H1 (cell line): ENCODE data around the gene GFOD1. TPM values are rescaled to one million over a fixed set of nuclear protein-coding genes. Genes with fewer than 3 reads are reported as not detected.

ENCODE experiments used
- CTCF ChIA-PET: fragments of 300-600 bp; sonication (Branson Sonifier 250); formaldehyde crosslinking; loops from one replicate; lab custom pipeline; 2021; ENCODE audit not compliant: partially characterized antibody; lab: Charles Lee
- POLR2A ChIA-PET: fragments of 300-600 bp; sonication (Branson Sonifier 250); formaldehyde crosslinking; loops from one replicate; lab custom pipeline; 2021; ENCODE audit warnings: inconsistent platforms; ENCODE audit not compliant: partially characterized antibody; lab: Charles Lee
- DNase-seq, 2 experiments: peaks; one replicate each; pipeline versions ENCODE4 v3.0.0 to v3.0.0-alpha.2; 2010 to 2022; ENCODE audit warnings: low spot score in 2 of 2, low read depth in 1 of 2, mixed read lengths in 1 of 2
- FAIRE-seq: peaks from 2 replicates; lab custom pipeline; 2011; peaks lifted over from hg19 to GRCh38; lab: Jason Lieb, UNC
- H2AFZ ChIP-seq: 2 replicates; pipeline ENCODE4 v1.8.1; 2012; ENCODE audit warnings: low read length, inconsistent platforms
- H2AK5ac ChIP-seq: 2 replicates; pipeline ENCODE4 v1.6.1; 2013; ENCODE audit warnings: low read depth, low read length
- H2BK120ac ChIP-seq: replicated peaks from 2 replicates; pipeline ENCODE3; 2013; ENCODE audit warnings: low read depth, low read length, inconsistent platforms
- H2BK12ac ChIP-seq: 2 replicates; pipeline ENCODE4 v1.6.1; 2013; ENCODE audit warnings: low read depth, low read length
- H2BK15ac ChIP-seq: 2 replicates; pipeline ENCODE4 v1.6.1; 2013; ENCODE audit warnings: low read length
- H2BK20ac ChIP-seq: 2 replicates; pipeline ENCODE4 v1.6.1; 2013; ENCODE audit warnings: low read length
- H2BK5ac ChIP-seq: 2 replicates; pipeline ENCODE4 v1.6.1; 2013; ENCODE audit warnings: low read depth, low read length
- H3K14ac ChIP-seq: 2 replicates; pipeline ENCODE4 v1.6.1; 2013; ENCODE audit warnings: inconsistent platforms; ENCODE audit not compliant: insufficient read length
- H3K18ac ChIP-seq: 2 replicates; pipeline ENCODE4 v1.6.1; 2013; ENCODE audit warnings: low read length; ENCODE audit errors: extremely low read depth
- H3K23ac ChIP-seq: 2 replicates; pipeline ENCODE4 v1.6.1; 2013; ENCODE audit warnings: inconsistent platforms; ENCODE audit not compliant: insufficient read length
- H3K23me2 ChIP-seq: 2 replicates; pipeline ENCODE4 v1.6.1; 2013; ENCODE audit warnings: low read depth, low read length
- H3K27ac ChIP-seq: 2 replicates; pipeline ENCODE4 v1.6.1; 2011; ENCODE audit warnings: low read depth, low read length, inconsistent platforms
- H3K27me3 ChIP-seq, 4 experiments: replicated peaks in 1 of 4; 1 replicate in 1 of 4; 2 replicates in 3 of 4; pipeline versions ENCODE4 v1.6.1 to v1.8.1; 2011 to 2013; ENCODE audit warnings: low read length in 3 of 4, mild to moderate bottlenecking in 3 of 4, inconsistent platforms in 2 of 4, mixed read lengths in 2 of 4, moderate library complexity in 1 of 4; ENCODE audit not compliant: control insufficient read depth in 3 of 4, insufficient read depth in 3 of 4; ENCODE audit errors: extremely low read depth in 1 of 4
- H3K36me3 ChIP-seq, 4 experiments: 2 replicates each; pipeline versions ENCODE4 v1.6.1 to v1.8.1; 2011 to 2013; ENCODE audit warnings: mild to moderate bottlenecking in 4 of 4, low read length in 3 of 4, moderate library complexity in 2 of 4, control low read depth in 1 of 4, inconsistent platforms in 1 of 4; ENCODE audit not compliant: insufficient read depth in 4 of 4, control insufficient read depth in 2 of 4
- H3K4ac ChIP-seq: replicated peaks from 2 replicates; pipeline ENCODE3; 2013; ENCODE audit warnings: low read length, low read depth, mixed read lengths, inconsistent platforms; ENCODE audit not compliant: insufficient read length
- H3K4me1 ChIP-seq, 4 experiments: replicated peaks in 1 of 4; 1 replicate in 1 of 4; 2 replicates in 3 of 4; pipeline versions ENCODE4 v1.6.1 to v1.8.1; 2011 to 2013; ENCODE audit warnings: low read length in 3 of 4, inconsistent platforms in 2 of 4, mixed read lengths in 1 of 4; ENCODE audit not compliant: insufficient read depth in 4 of 4, control insufficient read depth in 3 of 4
- H3K4me2 ChIP-seq, 2 experiments: 2 replicates each; pipeline versions ENCODE4 v1.6.1 to v1.8.1; 2011 to 2013; ENCODE audit warnings: low read depth in 2 of 2, low read length in 2 of 2, control low read depth in 1 of 2, inconsistent platforms in 1 of 2, mild to moderate bottlenecking in 1 of 2; ENCODE audit not compliant: insufficient read depth in 1 of 2
- H3K4me3 ChIP-seq, 4 experiments: fragments of 200-600, 300-600 bp in 1 of 4; sonication (generic), shearing (Covaris generic), sonication (Bioruptor Twin) in 1 of 4; 2 replicates each; pipeline versions ENCODE4 v1.5.1 to v1.8.1; 2011 to 2016; ENCODE audit warnings: low read length in 4 of 4, low read depth in 3 of 4, control low read depth in 2 of 4, inconsistent platforms in 2 of 4, mild to moderate bottlenecking in 2 of 4, mixed read lengths in 1 of 4, moderate library complexity in 1 of 4; ENCODE audit not compliant: insufficient read depth in 2 of 4; ENCODE audit errors: extremely low read depth in 1 of 4
- H3K56ac ChIP-seq: replicated peaks from 2 replicates; pipeline ENCODE3; 2013; ENCODE audit warnings: low read depth, mild to moderate bottlenecking, mixed read lengths, low read length, inconsistent platforms; ENCODE audit not compliant: insufficient read length
- H3K79me1 ChIP-seq: 2 replicates; pipeline ENCODE4 v1.6.1; 2013; ENCODE audit warnings: low read depth, low read length, control low read depth
- H3K79me2 ChIP-seq, 2 experiments: 2 replicates each; pipeline versions ENCODE4 v1.6.1 to v1.8.1; 2012 to 2013; ENCODE audit warnings: low read length in 2 of 2, mild to moderate bottlenecking in 2 of 2, inconsistent platforms in 1 of 2; ENCODE audit not compliant: insufficient read depth in 2 of 2, control insufficient read depth in 1 of 2
- H3K9ac ChIP-seq, 4 experiments: replicated peaks in 1 of 4; 1 replicate in 1 of 4; 2 replicates in 3 of 4; pipeline versions ENCODE4 v1.6.1 to v1.8.1; 2011 to 2013; ENCODE audit warnings: low read depth in 3 of 4, low read length in 3 of 4, control low read depth in 2 of 4, mild to moderate bottlenecking in 2 of 4, moderate library complexity in 2 of 4, inconsistent platforms in 1 of 4; ENCODE audit errors: extremely low read depth in 1 of 4
- H3K9me3 ChIP-seq, 2 experiments: 2 replicates each; pipeline versions ENCODE4 v1.6.1 to v1.8.1; 2012 to 2013; ENCODE audit warnings: mild to moderate bottlenecking in 2 of 2, moderate library complexity in 2 of 2, control low read depth in 1 of 2, inconsistent platforms in 1 of 2, low read depth in 1 of 2, low read length in 1 of 2, mixed read lengths in 1 of 2; ENCODE audit not compliant: insufficient read depth in 2 of 2
- H4K20me1 ChIP-seq, 2 experiments: replicated peaks in 1 of 2; 2 replicates each; pipeline versions ENCODE3 to v1.8.1; 2011 to 2013; ENCODE audit warnings: inconsistent platforms in 2 of 2, low read length in 2 of 2, mild to moderate bottlenecking in 1 of 2; ENCODE audit not compliant: insufficient read depth in 2 of 2, control insufficient read depth in 1 of 2
- H4K5ac ChIP-seq: 2 replicates; pipeline ENCODE4 v1.6.1; 2013; ENCODE audit warnings: low read length, low read depth, mixed read lengths, inconsistent platforms; ENCODE audit not compliant: insufficient read length
- H4K8ac ChIP-seq: 2 replicates; pipeline ENCODE4 v1.8.0; 2013; ENCODE audit warnings: mild to moderate bottlenecking, moderate library complexity, low read length, inconsistent platforms; ENCODE audit not compliant: insufficient read depth; ENCODE audit errors: extremely low read depth
- H4K91ac ChIP-seq: replicated peaks from 2 replicates; pipeline ENCODE3; 2013; ENCODE audit warnings: low read length, mixed read lengths, inconsistent platforms; ENCODE audit not compliant: insufficient read length
- BACH1 ChIP-seq: IDR thresholded peaks from 2 replicates; pipeline ENCODE4 v1.6.1; 2012; ENCODE audit warnings: low read length, improper control_type of control experiment
- CTBP2 ChIP-seq: IDR thresholded peaks from 2 replicates; pipeline ENCODE4 v1.7.0; 2011; ENCODE audit warnings: borderline replicate concordance, mild to moderate bottlenecking, moderate library complexity, mixed read lengths, low read length; ENCODE audit not compliant: insufficient read depth, insufficient read length
- KDM1A ChIP-seq: fragments of 200-600, 300-600 bp; sonication (generic); IDR thresholded peaks from 2 replicates; pipeline ENCODE4 v1.7.1; 2016; ENCODE audit warnings: mild to moderate bottlenecking, low read length, borderline replicate concordance
- POLR2AphosphoS5 ChIP-seq: IDR thresholded peaks from 2 replicates; pipeline ENCODE4 v1.6.1; 2011; ENCODE audit warnings: low read depth, low read length
- SUZ12 ChIP-seq: fragments of 200-600 bp; sonication (generic); IDR thresholded peaks from 2 replicates; pipeline ENCODE4 v1.6.1; 2012; ENCODE audit warnings: mild to moderate bottlenecking, inconsistent platforms, low read length, moderate library complexity, mixed read lengths
- ZNF274 ChIP-seq: IDR thresholded peaks from 2 replicates; pipeline ENCODE4 v1.7.0; 2012; ENCODE audit warnings: low read length, borderline replicate concordance; ENCODE audit errors: extremely low read depth
- WGBS, 2 experiments: shearing (Covaris generic) in 1 of 2; methylation state at CpG; one replicate each; pipeline versions ENCODE4 v1.1.6 to v1.1.7; 2013 to 2015; ENCODE audit warnings: low lambda C conversion rate in 2 of 2, mixed read lengths in 2 of 2, inconsistent platforms in 1 of 2, low coverage in 1 of 2, missing lambda C conversion rate in 1 of 2; ENCODE audit not compliant: insufficient replicate concordance in 2 of 2, insufficient coverage in 1 of 2, insufficient read length in 1 of 2; ENCODE audit errors: extremely low coverage in 1 of 2, missing lambda C conversion rate in 1 of 2; 5-methylcytosine and 5-hydroxymethylcytosine counted together
- polyA plus RNA-seq, 7 experiments: library from polyadenylated mRNA; depleted of rRNA in 3 of 7; stranded (reverse) in 5 of 7; unstranded in 2 of 7; fragments of >200 nt in 5 of 7; fragments of 200-250 nt in 2 of 7; gene quantifications; 1 replicate in 5 of 7; 2 replicates in 1 of 7; 4 replicates in 1 of 7; pipeline versions ENCODE4 v1.2.1 to v1.2.3, GENCODE V29; 2011 to 2013; ENCODE audit warnings: missing spikeins in 2 of 7, mixed read lengths in 2 of 7
- total RNA-seq: library from RNA; stranded (reverse); fragmentation: NEBNext Ultra II Directional; extraction: Animal tissue kit (Norgen Biotek cat#: 25700); gene quantifications from 2 replicates; pipeline ENCODE4 v1.2.1, GENCODE V29; 2021

The GFOD1 gene
- total and polyA plus RNA-seq, 2 of the 8 experiments (the other 6 are each of a cell fraction or from before 2014, with no cell fraction given): 2.5 to 8.8 TPM

- Histone ChIP-seq H4K20me1 (no peaks in the 10 kb centered on the region), H3K9me3 (no peaks in the 10 kb centered on the region), H3K9ac (no peak overlapping the region), H3K23me2 (no peaks in the 10 kb centered on the region), H3K27me3 (no peaks in the 10 kb centered on the region), H3K27ac (no peak overlapping the region), H3K79me2 (peaks cover 0 to 9% of the 10 kb centered on the region in 2 experiments; a peak in 1 of 4 replicates), H3K36me3 (no peaks in the 10 kb centered on the region), H2BK15ac (no peak overlapping the region), H2BK120ac (no peak overlapping the region), H2BK20ac (no peak overlapping the region), H3K4me1 (peaks cover 9 to 21% (median 13%) of the 10 kb centered on the region in 4 experiments), H3K56ac (no peak overlapping the region), H2AFZ (no peak overlapping the region), H3K79me1 (no peaks in the 10 kb centered on the region; the same call in 1 of the 2 replicates), H3K4me2 (no peak overlapping the region), H3K4ac (no peak overlapping the region), H2AK5ac (0 out of 2 replicates have a peak overlapping the region, but pooled peaks have one; percentile 33), H3K23ac (no peak overlapping the region), H4K8ac (no peak overlapping the region), H3K4me3 (no peak overlapping the region), H2BK12ac (no peak overlapping the region), H4K5ac (no peak overlapping the region), H2BK5ac (no peak overlapping the region), H3K18ac (no peak overlapping the region), H3K14ac (no peak overlapping the region), H4K91ac (no peak overlapping the region)
- 84% methylated on average over 6 of the region's 6 CpGs; no CpG with 5 or more reads in 1 of the 2 experiments for WGBS, 2 experiments
- ChIA-PET POLR2A (interaction anchor here (0.5 to 2.4 kb wide), 4 partner anchors 9 to 620 kb away, joined by 3 to 10 read pairs (median 4); no protein-coding TSS in a partner anchor), CTCF (interaction anchor here (0.8 to 1.0 kb wide), 2 partner anchors 73 to 102 kb away, joined by 3 read pairs; no protein-coding TSS in a partner anchor)
- DNase-seq (no peak), FAIRE-seq (no peak)
- TF ChIP-seq BACH1 (no peak), SUZ12 (no peak), KDM1A (0 out of 2 replicates have a peak, but pooled peaks have one; percentile 30), ZNF274 (no peak), CTBP2 (no peak), POLR2AphosphoS5 (no peak)
These were observed 56.2 kb downstream of the GFOD1 start for GRCh38 chr6:13431059-13431656.
